ENCODE results near the gene ABCC1.
A peak's percentile ranks its signal among the peaks of the same experiment; 100 is the strongest.
"Not testable (repeated sequence)": the region's sequence is repeated elsewhere in the genome, so short reads cannot be mapped to it uniquely, and the experiment has no call there.

Gene ABCC1

GRCh38 chr16:15946257-15947044 is 3.0 kb upstream of the ABCC1 start:
- DNase-seq, result no peak

GRCh38 chr16:15947983-15948509 is 1.4 kb upstream of the ABCC1 start:
- DNase-seq, result no peak

GRCh38 chr16:15948532-15949209 is 745 bp upstream of the ABCC1 start:
- DNase-seq, result no peak

GRCh38 chr16:15950161-15950854 is 892 bp downstream of the ABCC1 start:
- DNase-seq, result peak in 3 of 58 donors; percentile 3 to 5 (median 3)

GRCh38 chr16:15950869-15951268 is 1.5 kb downstream of the ABCC1 start:
- no peak for DNase-seq

GRCh38 chr16:15951852-15952251 is 2.4 kb downstream of the ABCC1 start:
- DNase-seq, result no peak

GRCh38 chr16:15952265-15952711 is 2.9 kb downstream of the ABCC1 start:
- DNase-seq, result no peak

GRCh38 chr16:15953477-15953876 is 4.1 kb downstream of the ABCC1 start:
- DNase-seq, result no peak

GRCh38 chr16:15953929-15954813 is 4.8 kb downstream of the ABCC1 start:
- DNase-seq, result no peak

- DNase-seq, result no peak
These were observed 5.4 kb downstream of the ABCC1 start for GRCh38 chr16:15954814-15955151.

- no peak for DNase-seq
These were observed 6.0 kb downstream of the ABCC1 start for GRCh38 chr16:15955425-15955824.

GRCh38 chr16:15956106-15956505 is 6.7 kb downstream of the ABCC1 start:
- not testable (repeated sequence) for DNase-seq

- no peak for DNase-seq
These were observed 9.4 kb downstream of the ABCC1 start for GRCh38 chr16:15958703-15959348.

- no peak for DNase-seq
These were observed 10.9 kb downstream of the ABCC1 start for GRCh38 chr16:15960124-15960971.

GRCh38 chr16:15961060-15961511 is 11.7 kb downstream of the ABCC1 start:
- DNase-seq, result no peak

GRCh38 chr16:15961571-15962090 is 12.2 kb downstream of the ABCC1 start:
- no peak for DNase-seq

- DNase-seq, result no peak
These were observed 14.0 kb downstream of the ABCC1 start for GRCh38 chr16:15963307-15963910.

GRCh38 chr16:15966420-15966819 is 17.0 kb downstream of the ABCC1 start:
- no peak for DNase-seq
